ENCODE results near the gene NEGR1. TPM values are rescaled to one million over a fixed set of nuclear protein-coding genes. Genes with fewer than 3 reads are reported as not detected.
"Not testable (repeated sequence)": the region's sequence is repeated elsewhere in the genome, so short reads cannot be mapped to it uniquely, and the experiment has no call there.

The NEGR1 gene
- total RNA-seq, 1 donor from 2014 or later = 8.6 TPM

- Histone ChIP-seq H3K79me2 (ENCODE audit: insufficient read depth, low read length) (no peaks in the 10 kb centered on the region), H3K9ac (ENCODE audit: low read length) (no peak overlapping the region), H3K4me1 (ENCODE audit: insufficient read depth, low read length) (no peaks in the 10 kb centered on the region), H3K36me3 (ENCODE audit: insufficient read depth, low read length) (no peaks in the 10 kb centered on the region), H3K27me3 (ENCODE audit: insufficient read depth, low read length) (no peaks in the 10 kb centered on the region), H3K4me2 (ENCODE audit: low read length) (no peak overlapping the region), H2AFZ (ENCODE audit: low read depth, low read length) (no peak overlapping the region), H3K4me3 (ENCODE audit: insufficient read depth, low read depth, low read length) (no peak overlapping the region), H3K9me3 (ENCODE audit: insufficient read depth, low read depth, low read length) (peaks cover 4% of the 10 kb centered on the region), H4K20me1 (ENCODE audit: insufficient read depth, low read length) (no peaks in the 10 kb centered on the region), H3K27ac (ENCODE audit: low read depth, low read length) (no peak overlapping the region)
- no peak for FAIRE-seq
- H3K4me3 Mint-ChIP-seq (ENCODE audit: unreplicated experiment) = no peak overlapping the region
- TF ChIP-seq EZH2 (IDR thresholded peaks at IDR 0.05; ENCODE audit: insufficient read depth, low read length) (no peak), CTCF (IDR thresholded peaks at IDR 0.05; ENCODE audit: insufficient read depth, low read depth, low read length) (no peak)
- H3K27me3 Mint-ChIP-seq (ENCODE audit: low read depth, unreplicated experiment) = no peaks in the 10 kb centered on the region
- H3K9me3 Mint-ChIP-seq (ENCODE audit: unreplicated experiment) = no peaks in the 10 kb centered on the region
- H3K27ac Mint-ChIP-seq (ENCODE audit: unreplicated experiment) = no peak overlapping the region
- H3K4me1 Mint-ChIP-seq (ENCODE audit: low read depth, unreplicated experiment) = no peaks in the 10 kb centered on the region
- DNase-seq (ENCODE audit: low read depth) = no peak
- no peaks in the 10 kb centered on the region for H3K36me3 Mint-ChIP-seq (ENCODE audit: low read depth, unreplicated experiment)
Observed at GRCh38 chr1:71908871-71909390, 373.4 kb downstream of the NEGR1 start.

- Mint-ChIP-seq H3K36me3 (ENCODE audit: low read depth, unreplicated experiment) (no peaks in the 10 kb centered on the region), H3K4me1 (ENCODE audit: low read depth, unreplicated experiment) (no peaks in the 10 kb centered on the region), H3K9me3 (ENCODE audit: unreplicated experiment) (no peaks in the 10 kb centered on the region), H3K27ac (ENCODE audit: unreplicated experiment) (no peak overlapping the region), H3K27me3 (ENCODE audit: low read depth, unreplicated experiment) (no peaks in the 10 kb centered on the region), H3K4me3 (ENCODE audit: unreplicated experiment) (no peak overlapping the region)
- no peak overlapping the region for H3K9ac ChIP-seq (ENCODE audit: low read length)
- no peak overlapping the region for H3K4me3 ChIP-seq (ENCODE audit: insufficient read depth, low read depth, low read length)
- H4K20me1 ChIP-seq (ENCODE audit: insufficient read depth, low read length) = no peaks in the 10 kb centered on the region
- no peaks in the 10 kb centered on the region for H3K79me2 ChIP-seq (ENCODE audit: insufficient read depth, low read length)
- TF ChIP-seq CTCF (IDR thresholded peaks at IDR 0.05; ENCODE audit: insufficient read depth, low read depth, low read length) = no peak
- TF ChIP-seq EZH2 (IDR thresholded peaks at IDR 0.05; ENCODE audit: insufficient read depth, low read length) = no peak
- no peaks in the 10 kb centered on the region for H3K27me3 ChIP-seq (ENCODE audit: insufficient read depth, low read length)
- FAIRE-seq = no peak
- H3K36me3 ChIP-seq (ENCODE audit: insufficient read depth, low read length) = no peaks in the 10 kb centered on the region
- no peak overlapping the region for H3K27ac ChIP-seq (ENCODE audit: low read depth, low read length)
- H2AFZ ChIP-seq (ENCODE audit: low read depth, low read length) = no peak overlapping the region
- H3K9me3 ChIP-seq (ENCODE audit: insufficient read depth, low read depth, low read length) = peaks cover 4% of the 10 kb centered on the region
- no peaks in the 10 kb centered on the region for H3K4me1 ChIP-seq (ENCODE audit: insufficient read depth, low read length)
- no peak overlapping the region for H3K4me2 ChIP-seq (ENCODE audit: low read length)
- DNase-seq (ENCODE audit: low read depth) = peak; percentile 8
Observed at GRCh38 chr1:71908303-71908702, 374.0 kb downstream of the NEGR1 start.

- Histone ChIP-seq H3K4me2 (ENCODE audit: low read length) (no peak overlapping the region), H3K9ac (ENCODE audit: low read length) (no peak overlapping the region), H3K36me3 (ENCODE audit: insufficient read depth, low read length) (no peaks in the 10 kb centered on the region), H3K27ac (ENCODE audit: low read depth, low read length) (no peak overlapping the region), H2AFZ (ENCODE audit: low read depth, low read length) (no peak overlapping the region), H3K79me2 (ENCODE audit: insufficient read depth, low read length) (no peaks in the 10 kb centered on the region), H3K4me3 (ENCODE audit: insufficient read depth, low read depth, low read length) (no peak overlapping the region), H3K9me3 (ENCODE audit: insufficient read depth, low read depth, low read length) (no peaks in the 10 kb centered on the region), H3K4me1 (ENCODE audit: insufficient read depth, low read length) (no peaks in the 10 kb centered on the region), H3K27me3 (ENCODE audit: insufficient read depth, low read length) (no peaks in the 10 kb centered on the region), H4K20me1 (ENCODE audit: insufficient read depth, low read length) (no peaks in the 10 kb centered on the region)
- FAIRE-seq (no peak), DNase-seq (ENCODE audit: low read depth) (no peak)
- no peaks in the 10 kb centered on the region for H3K36me3 Mint-ChIP-seq (ENCODE audit: low read depth, unreplicated experiment)
- H3K27ac Mint-ChIP-seq (ENCODE audit: unreplicated experiment) = no peak overlapping the region
- no peaks in the 10 kb centered on the region for H3K9me3 Mint-ChIP-seq (ENCODE audit: unreplicated experiment)
- no peaks in the 10 kb centered on the region for H3K4me1 Mint-ChIP-seq (ENCODE audit: low read depth, unreplicated experiment)
- no peak overlapping the region for H3K4me3 Mint-ChIP-seq (ENCODE audit: unreplicated experiment)
- no peaks in the 10 kb centered on the region for H3K27me3 Mint-ChIP-seq (ENCODE audit: low read depth, unreplicated experiment)
- TF ChIP-seq EZH2 (IDR thresholded peaks at IDR 0.05; ENCODE audit: insufficient read depth, low read length) (no peak), CTCF (IDR thresholded peaks at IDR 0.05; ENCODE audit: insufficient read depth, low read depth, low read length) (no peak)
Observed at GRCh38 chr1:71899881-71900280, 382.5 kb downstream of the NEGR1 start.

GRCh38 chr1:71888166-71888565 is 394.2 kb downstream of the NEGR1 start:
- not testable (repeated sequence) for H3K27me3 ChIP-seq (ENCODE audit: insufficient read depth, low read length); H3K36me3 Mint-ChIP-seq (ENCODE audit: low read depth, unreplicated experiment); FAIRE-seq

More at GRCh38 chr1:71888166-71888565, 394.2 kb downstream of the NEGR1 start:
- not testable (repeated sequence) for H3K27ac Mint-ChIP-seq (ENCODE audit: unreplicated experiment); H3K4me2 ChIP-seq (ENCODE audit: low read length); H3K36me3 ChIP-seq (ENCODE audit: insufficient read depth, low read length); H3K9me3 Mint-ChIP-seq (ENCODE audit: unreplicated experiment); H3K4me3 Mint-ChIP-seq (ENCODE audit: unreplicated experiment); H3K79me2 ChIP-seq (ENCODE audit: insufficient read depth, low read length); H3K27me3 Mint-ChIP-seq (ENCODE audit: low read depth, unreplicated experiment); H3K9ac ChIP-seq (ENCODE audit: low read length); H2AFZ ChIP-seq (ENCODE audit: low read depth, low read length); H3K27ac ChIP-seq (ENCODE audit: low read depth, low read length); H4K20me1 ChIP-seq (ENCODE audit: insufficient read depth, low read length); H3K4me3 ChIP-seq (ENCODE audit: insufficient read depth, low read depth, low read length); H3K4me1 Mint-ChIP-seq (ENCODE audit: low read depth, unreplicated experiment); H3K9me3 ChIP-seq (ENCODE audit: insufficient read depth, low read depth, low read length); DNase-seq (ENCODE audit: low read depth); H3K4me1 ChIP-seq (ENCODE audit: insufficient read depth, low read length)
